Measurements from ENCODE around the gene ZMIZ1.

- TF ChIP-seq CTCF (IDR thresholded peaks at IDR 0.05): no peak
- no peak for TF ChIP-seq POLR2A (IDR thresholded peaks at IDR 0.05)
These were observed 49.2 kb upstream of the ZMIZ1 start for GRCh38 chr10:79019441-79020014.

Measured in lower leg skin (tissue), 3 donors.